PC-9 (cell line): ENCODE measurements around the gene SH3RF3.

Source experiments
- EZH2 ChIP-seq: fragments of 200-600 bp; sonication (generic); IDR thresholded peaks from 2 replicates; pipeline ENCODE4 v1.8.0; 2017; ENCODE audit warnings: antibody characterized with exemption, low read depth
- TF ChIP-seq, protein P1 (sequence below): fragments of 200-600 bp; sonication (generic); conservative IDR thresholded peaks from 2 replicates; pipeline ENCODE4 v1.6.1; 2017; ENCODE audit warnings: mixed run types, antibody characterized with exemption, mild to moderate bottlenecking, moderate library complexity

- TF ChIP-seq, protein P1, sequence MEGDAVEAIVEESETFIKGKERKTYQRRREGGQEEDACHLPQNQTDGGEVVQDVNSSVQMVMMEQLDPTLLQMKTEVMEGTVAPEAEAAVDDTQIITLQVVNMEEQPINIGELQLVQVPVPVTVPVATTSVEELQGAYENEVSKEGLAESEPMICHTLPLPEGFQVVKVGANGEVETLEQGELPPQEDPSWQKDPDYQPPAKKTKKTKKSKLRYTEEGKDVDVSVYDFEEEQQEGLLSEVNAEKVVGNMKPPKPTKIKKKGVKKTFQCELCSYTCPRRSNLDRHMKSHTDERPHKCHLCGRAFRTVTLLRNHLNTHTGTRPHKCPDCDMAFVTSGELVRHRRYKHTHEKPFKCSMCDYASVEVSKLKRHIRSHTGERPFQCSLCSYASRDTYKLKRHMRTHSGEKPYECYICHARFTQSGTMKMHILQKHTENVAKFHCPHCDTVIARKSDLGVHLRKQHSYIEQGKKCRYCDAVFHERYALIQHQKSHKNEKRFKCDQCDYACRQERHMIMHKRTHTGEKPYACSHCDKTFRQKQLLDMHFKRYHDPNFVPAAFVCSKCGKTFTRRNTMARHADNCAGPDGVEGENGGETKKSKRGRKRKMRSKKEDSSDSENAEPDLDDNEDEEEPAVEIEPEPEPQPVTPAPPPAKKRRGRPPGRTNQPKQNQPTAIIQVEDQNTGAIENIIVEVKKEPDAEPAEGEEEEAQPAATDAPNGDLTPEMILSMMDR = no peak
- TF ChIP-seq EZH2 = no peak
Observed at GRCh38 chr2:109400102-109400501, 271.1 kb downstream of the SH3RF3 start.
